HG03342 (cell line): ENCODE data around the gene PLA2G4F.

Source experiments
- ATAC-seq: cut with Tn5 transposase; IDR thresholded peaks from one replicate; pipeline ENCODE4 v1.9.1; 2021; ENCODE audit warnings: mild to moderate bottlenecking, moderate library complexity; ENCODE audit not compliant: unreplicated experiment

Gene PLA2G4F

GRCh38 chr15:42134617-42135245, 21.7 kb downstream of the PLA2G4F start:
- ATAC-seq, result no peak

GRCh38 chr15:42133886-42134502, 22.4 kb downstream of the PLA2G4F start:
- ATAC-seq, result no peak

- no peak for ATAC-seq
Measured at GRCh38 chr15:42133356-42133755, 23.1 kb downstream of the PLA2G4F start.

- no peak for ATAC-seq
Measured at GRCh38 chr15:42131826-42132806, 24.3 kb downstream of the PLA2G4F start.

GRCh38 chr15:42131006-42131405, 25.4 kb downstream of the PLA2G4F start:
- ATAC-seq, result no peak

- ATAC-seq, result no peak
Measured at GRCh38 chr15:42130246-42130986, 26.0 kb downstream of the PLA2G4F start.

GRCh38 chr15:42129364-42129763, 27.1 kb downstream of the PLA2G4F start:
- ATAC-seq, result no peak

- no peak for ATAC-seq
Measured at GRCh38 chr15:42128476-42128875, 28.0 kb downstream of the PLA2G4F start.

GRCh38 chr15:42123546-42123945, 32.9 kb downstream of the PLA2G4F start:
- no peak for ATAC-seq

- ATAC-seq, result no peak
Measured at GRCh38 chr15:42121682-42122081, 34.8 kb downstream of the PLA2G4F start.

GRCh38 chr15:42121021-42121420, 35.4 kb downstream of the PLA2G4F start:
- no peak for ATAC-seq

GRCh38 chr15:42120285-42120684, 36.2 kb downstream of the PLA2G4F start:
- no peak for ATAC-seq

- no peak for ATAC-seq
Measured at GRCh38 chr15:42119446-42119760, 37.0 kb downstream of the PLA2G4F start.

GRCh38 chr15:42118650-42119445, 37.6 kb downstream of the PLA2G4F start:
- ATAC-seq, result no peak

GRCh38 chr15:42111924-42112323, 44.5 kb downstream of the PLA2G4F start:
- ATAC-seq, result no peak

GRCh38 chr15:42110367-42110766, 46.1 kb downstream of the PLA2G4F start:
- ATAC-seq, result no peak

GRCh38 chr15:42108806-42109205, 47.6 kb downstream of the PLA2G4F start:
- no peak for ATAC-seq

- no peak for ATAC-seq
Measured at GRCh38 chr15:42108189-42108588, 48.2 kb downstream of the PLA2G4F start.

GRCh38 chr15:42107473-42107872, 49.0 kb downstream of the PLA2G4F start:
- ATAC-seq, result no peak

- ATAC-seq, result no peak
Measured at GRCh38 chr15:42106288-42106687, 50.1 kb downstream of the PLA2G4F start.
